Sigmoid colon (tissue), 4 donors: Measurements from ENCODE around the gene MZF1.

ENCODE experiments used
- CTCF ChIP-seq, 4 experiments: fragments of 450-650 bp in 3 of 4; fragments of 200-600 bp in 1 of 4; IDR thresholded peaks; one replicate each; pipeline ENCODE4 v1.5.1; 2016 to 2019; ENCODE audit warnings: antibody characterized with exemption in 4 of 4, mild to moderate bottlenecking in 3 of 4, moderate library complexity in 2 of 4
- EP300 ChIP-seq, 4 donors: sonication (generic); formaldehyde crosslinking; IDR thresholded peaks; one replicate each; pipeline ENCODE4 v1.6.1; 2017; ENCODE audit warnings: antibody characterized with exemption in 4 of 4
- POLR2A ChIP-seq, 2 donors: fragments of 450-650 bp; IDR thresholded peaks; one replicate each; pipeline ENCODE4 v1.6.1; 2016; ENCODE audit warnings: antibody characterized with exemption in 2 of 2, mild to moderate bottlenecking in 2 of 2, moderate library complexity in 2 of 2
- POLR2AphosphoS5 ChIP-seq, 4 donors: sonication (generic); formaldehyde crosslinking; IDR thresholded peaks; one replicate each; pipeline ENCODE4 v1.6.1; 2017; ENCODE audit warnings: antibody characterized with exemption in 4 of 4

- TF ChIP-seq POLR2AphosphoS5 (IDR thresholded peaks at IDR 0.05) = no peak
- TF ChIP-seq CTCF (IDR thresholded peaks at IDR 0.05) = no peak
- TF ChIP-seq POLR2A (IDR thresholded peaks at IDR 0.05) = no peak
- TF ChIP-seq EP300 (IDR thresholded peaks at IDR 0.05) = no peak
Measured at GRCh38 chr19:58538257-58539168, 34.6 kb downstream of the MZF1 start.
